GM21528 (cell line): ENCODE measurements around the gene PTPRB.

ENCODE experiments used
- ATAC-seq: cut with Tn5 transposase; IDR thresholded peaks from one replicate; pipeline ENCODE4 v1.9.1; 2021; ENCODE audit warnings: mild to moderate bottlenecking, moderate library complexity; ENCODE audit not compliant: unreplicated experiment, low FRiP score

The PTPRB gene

GRCh38 chr12:70637303-70638085 is at the start of gene PTPRB:
Gene PTPRB (minus strand): TSS chr12:70637429. CDS start chr12:70637395, 34 bp downstream.
- ATAC-seq = no peak

- no peak for ATAC-seq
These were observed 49.7 kb upstream of the PTPRB start for GRCh38 chr12:70686907-70687306.

DNA sequence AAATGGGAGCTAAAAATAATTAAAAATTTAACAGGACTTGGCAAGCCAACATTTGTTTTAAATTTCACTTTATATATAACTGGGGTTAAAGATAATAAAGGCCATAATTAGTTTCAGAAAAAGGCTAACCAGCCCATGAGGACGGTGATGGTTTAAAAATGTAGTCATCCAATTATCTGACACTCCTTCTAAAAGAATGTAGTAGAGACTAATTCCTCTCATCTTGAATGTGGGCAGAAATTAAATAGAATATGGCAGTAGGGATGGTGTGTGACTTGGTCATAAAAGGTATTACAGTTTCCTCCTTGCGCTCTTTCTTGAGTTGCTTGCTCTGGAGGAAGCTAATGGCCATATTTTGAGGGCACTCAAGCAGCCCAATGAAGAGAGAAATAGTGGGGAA is 49.1 kb upstream of the PTPRB start:
- ATAC-seq = no peak

- no peak for ATAC-seq
These were observed 46.7 kb upstream of the PTPRB start for GRCh38 chr12:70683976-70684375.

- no peak for ATAC-seq
These were observed 34.5 kb upstream of the PTPRB start for GRCh38 chr12:70671698-70672097.

DNA sequence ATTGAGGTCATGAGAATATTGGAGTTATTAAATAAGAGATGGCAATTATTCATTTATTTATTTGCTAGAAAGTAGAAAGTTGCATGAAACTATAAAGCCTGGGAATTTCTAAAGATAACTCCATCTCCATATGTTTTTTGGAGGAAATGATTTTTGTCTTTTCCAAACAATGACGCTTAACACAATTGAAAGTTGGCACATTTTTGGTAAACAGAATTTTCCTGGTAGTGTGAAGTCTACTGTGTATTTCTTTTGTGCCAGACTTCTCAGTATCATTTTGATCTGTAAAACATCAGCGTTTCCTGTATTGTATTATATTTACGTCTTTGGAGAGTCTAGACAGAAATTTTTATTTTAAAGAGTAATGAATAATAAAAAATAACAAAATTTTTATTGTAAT is 33.7 kb upstream of the PTPRB start:
- no peak for ATAC-seq

DNA sequence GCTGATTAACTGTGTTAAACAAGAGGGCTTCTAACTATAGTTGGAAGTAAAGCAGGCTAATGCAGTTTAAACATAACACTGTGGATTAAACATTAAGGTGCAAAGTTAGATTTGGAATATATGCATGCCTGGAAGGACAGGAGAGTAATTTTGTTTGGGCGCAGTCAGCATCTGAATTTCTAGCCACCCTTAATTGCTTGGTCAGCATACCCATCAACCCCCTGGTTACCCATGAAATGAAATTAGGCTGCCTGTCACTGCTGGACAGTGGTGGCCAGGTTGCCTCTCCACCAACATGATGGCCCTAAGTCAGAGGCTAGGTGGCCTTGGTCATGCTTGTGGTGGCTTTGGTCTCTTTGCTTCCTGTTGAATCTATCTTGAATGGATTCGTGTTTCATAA is 30.0 kb upstream of the PTPRB start:
- no peak for ATAC-seq

DNA sequence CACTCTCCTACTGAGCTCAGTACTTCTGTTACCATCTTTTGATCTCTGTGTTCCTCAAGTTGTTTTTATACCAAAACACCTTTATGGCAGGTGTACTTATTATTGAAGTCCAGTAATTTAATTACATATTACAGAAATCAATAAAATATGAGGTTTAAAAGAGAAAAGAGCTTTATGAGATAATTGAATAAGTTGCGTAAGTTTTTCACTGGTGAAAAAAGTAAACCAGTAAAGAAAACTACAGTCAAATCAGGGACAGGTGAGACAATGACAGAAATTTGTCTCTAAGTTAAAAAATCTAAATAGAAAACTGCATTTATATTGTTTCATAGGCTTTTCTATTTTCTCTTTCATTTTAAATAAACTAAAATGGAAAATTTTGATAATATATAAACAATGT is 29.1 kb upstream of the PTPRB start:
- no peak for ATAC-seq

DNA sequence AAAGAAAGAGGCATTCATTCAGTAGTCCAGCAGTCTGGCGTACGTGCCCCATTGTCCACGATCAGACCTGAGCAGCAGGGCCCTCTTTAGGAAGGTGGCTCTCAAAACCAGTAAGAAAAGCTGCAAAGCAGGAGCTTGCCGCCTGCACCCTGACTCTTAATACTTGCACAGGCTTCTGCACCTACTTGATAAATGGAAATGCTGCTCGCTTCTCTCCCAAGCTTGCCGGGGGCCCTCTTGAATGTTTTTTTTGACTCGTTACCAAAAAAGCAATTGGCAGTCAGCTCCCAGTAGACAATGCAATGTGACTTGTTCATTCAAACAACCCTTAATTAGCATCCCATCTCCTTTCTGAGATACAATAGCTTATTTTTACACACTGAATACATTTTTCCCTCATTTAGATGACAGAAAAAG is 27.2 kb upstream of the PTPRB start:
- ATAC-seq = no peak

- ATAC-seq = no peak
These were observed 26.6 kb upstream of the PTPRB start for GRCh38 chr12:70663838-70664237.

DNA sequence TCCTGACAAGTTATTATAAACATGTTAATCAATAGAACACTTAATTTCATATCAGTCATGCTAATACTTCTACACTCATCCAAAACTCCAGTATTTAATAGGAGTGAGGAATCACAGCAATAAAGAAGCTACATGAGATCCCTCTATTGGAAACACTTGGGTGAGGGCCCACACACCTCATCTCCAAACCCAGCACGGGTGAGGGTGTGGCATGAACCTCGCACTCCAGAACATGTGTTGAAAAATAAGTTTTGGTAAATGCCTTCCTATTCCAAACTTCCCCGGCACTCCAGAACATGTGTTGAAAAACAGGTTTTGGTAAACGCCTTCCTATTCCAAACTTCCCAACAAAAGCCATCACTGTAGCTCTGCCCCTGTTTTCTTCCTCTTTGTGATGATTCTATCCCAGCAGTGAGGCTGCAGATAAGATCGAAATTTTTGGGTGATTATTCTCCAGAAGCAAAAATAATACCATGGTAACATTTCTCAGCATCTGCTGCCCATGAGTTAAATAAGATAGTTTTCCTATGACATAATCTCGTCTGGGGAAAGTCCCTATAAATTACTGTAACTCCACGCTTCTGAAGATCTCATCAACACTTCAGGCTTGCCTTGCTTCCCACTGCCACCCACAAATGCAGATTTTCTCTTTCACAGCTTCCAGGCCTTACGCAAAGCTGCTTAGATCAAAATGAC is 24.4 kb upstream of the PTPRB start:
- no peak for ATAC-seq

DNA sequence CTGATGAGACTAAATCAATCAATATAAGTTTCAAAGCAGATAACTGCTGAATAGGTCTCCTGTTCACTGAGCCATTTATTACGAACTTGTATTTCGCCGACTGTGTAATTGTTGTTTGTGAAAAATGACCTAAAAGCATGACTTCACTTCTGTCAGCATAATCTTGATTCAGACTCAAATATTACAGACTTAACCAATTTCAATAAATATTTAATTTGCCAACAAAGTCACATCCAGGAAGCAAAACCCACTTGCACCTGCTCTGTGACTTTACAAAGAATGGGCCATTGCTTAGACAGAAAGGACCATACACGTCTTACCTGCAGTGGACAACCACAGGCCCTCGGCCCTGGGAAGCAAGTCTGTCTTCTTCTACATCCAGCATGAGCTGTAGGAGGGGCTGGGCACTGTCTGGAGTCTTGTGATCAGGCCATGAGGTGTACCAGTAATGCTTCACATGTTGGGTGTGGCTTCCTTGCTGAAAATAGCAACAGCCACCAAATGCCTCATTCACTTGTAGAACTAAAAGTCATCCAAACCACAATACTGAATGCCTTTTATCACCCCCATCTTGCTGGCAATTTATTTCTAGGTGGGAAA is 23.5 kb upstream of the PTPRB start:
- ATAC-seq = no peak

GRCh38 chr12:70660002-70660604 is 22.9 kb upstream of the PTPRB start:
- ATAC-seq = no peak

DNA sequence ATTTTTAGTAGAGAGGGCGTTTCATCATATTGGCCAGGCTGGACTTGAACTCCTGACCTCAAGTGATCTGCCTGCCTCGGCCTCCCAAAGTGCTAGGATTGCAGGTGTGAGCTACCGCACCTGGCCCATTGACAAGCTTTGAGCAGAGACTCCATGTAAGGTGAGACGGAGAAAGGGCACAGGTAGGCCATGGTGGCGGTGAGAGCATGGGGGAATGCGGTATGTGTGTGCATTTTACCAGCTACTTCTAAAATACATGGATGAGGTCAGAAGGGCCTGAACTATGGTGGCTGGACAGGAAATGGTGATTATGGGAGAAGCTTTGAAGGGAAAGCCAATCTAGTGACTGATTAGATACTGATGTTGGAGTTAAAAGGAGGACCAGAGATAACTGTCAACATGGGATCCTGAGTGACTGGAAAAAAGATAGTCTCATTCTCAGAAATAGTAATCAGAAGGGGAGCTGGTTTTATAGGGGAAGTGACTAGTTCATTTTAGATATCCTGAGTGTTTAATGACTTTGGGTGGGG is 21.9 kb upstream of the PTPRB start:
- ATAC-seq = no peak

- ATAC-seq = no peak
These were observed 20.5 kb upstream of the PTPRB start for GRCh38 chr12:70657616-70658286.

GRCh38 chr12:70652451-70652850 is 15.2 kb upstream of the PTPRB start:
- ATAC-seq = no peak

- no peak for ATAC-seq
These were observed 11.6 kb upstream of the PTPRB start for GRCh38 chr12:70648831-70649230.

DNA sequence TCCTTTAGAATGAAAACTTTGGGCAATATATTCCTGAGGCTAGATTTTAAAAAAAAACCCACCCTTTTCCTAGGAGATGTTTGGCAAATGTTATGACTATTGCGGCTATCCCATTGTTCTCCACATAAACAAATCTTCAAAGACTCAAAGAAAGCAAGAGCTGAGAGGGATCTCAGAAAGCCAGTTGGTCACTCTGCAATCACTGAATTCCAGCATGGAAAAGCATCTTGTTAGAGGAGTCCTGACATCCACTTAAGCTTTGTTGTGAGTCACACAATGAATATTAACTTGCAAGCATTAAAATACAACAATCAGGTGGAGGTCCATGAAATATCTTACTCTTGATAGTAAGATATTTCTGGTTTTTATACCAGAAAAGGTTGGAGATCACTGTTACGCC is 11.0 kb upstream of the PTPRB start:
- no peak for ATAC-seq

DNA sequence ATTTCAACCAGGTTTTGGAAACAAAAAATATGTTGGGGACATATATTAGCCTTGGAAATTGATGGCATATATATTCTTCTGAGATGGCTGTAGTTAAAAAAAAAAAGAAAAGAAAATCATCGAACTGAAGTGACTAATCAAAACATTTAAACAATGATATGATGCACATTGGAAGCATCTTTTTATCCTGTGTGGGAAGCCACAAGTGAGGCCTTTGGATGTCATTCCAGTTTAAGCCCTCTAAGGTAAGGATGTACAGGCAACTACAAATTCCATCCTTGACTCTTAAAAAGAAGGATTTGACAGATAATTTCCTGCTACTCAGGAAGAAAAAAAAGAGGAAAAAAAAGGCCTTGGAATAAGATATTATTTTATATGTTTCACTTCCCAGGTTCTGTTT is 9.6 kb upstream of the PTPRB start:
- ATAC-seq = no peak

- peak; percentile 54 for ATAC-seq
These were observed 8.5 kb upstream of the PTPRB start for GRCh38 chr12:70645494-70646317.
